Ureter (tissue), 1 donor: ENCODE data around the gene MS4A12. TPM values are rescaled to one million over a fixed set of nuclear protein-coding genes. Genes with fewer than 3 reads are reported as not detected.
"Not testable (repeated sequence)": the region's sequence is repeated elsewhere in the genome, so short reads cannot be mapped to it uniquely, and the experiment has no call there.

Experiments
- DNase-seq: peaks from one replicate; pipeline ENCODE4 v3.0.0-alpha.2; 2020; ENCODE audit warnings: low spot score
- total RNA-seq: library from RNA; stranded (reverse); gene quantifications from one replicate; pipeline ENCODE4 v1.2.4, GENCODE V29; 2023
- donor health status: DM: yes; HTN: yes; CAD: no.

The MS4A12 gene, protein sequence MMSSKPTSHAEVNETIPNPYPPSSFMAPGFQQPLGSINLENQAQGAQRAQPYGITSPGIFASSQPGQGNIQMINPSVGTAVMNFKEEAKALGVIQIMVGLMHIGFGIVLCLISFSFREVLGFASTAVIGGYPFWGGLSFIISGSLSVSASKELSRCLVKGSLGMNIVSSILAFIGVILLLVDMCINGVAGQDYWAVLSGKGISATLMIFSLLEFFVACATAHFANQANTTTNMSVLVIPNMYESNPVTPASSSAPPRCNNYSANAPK
- total RNA-seq, result not detected

DNA sequence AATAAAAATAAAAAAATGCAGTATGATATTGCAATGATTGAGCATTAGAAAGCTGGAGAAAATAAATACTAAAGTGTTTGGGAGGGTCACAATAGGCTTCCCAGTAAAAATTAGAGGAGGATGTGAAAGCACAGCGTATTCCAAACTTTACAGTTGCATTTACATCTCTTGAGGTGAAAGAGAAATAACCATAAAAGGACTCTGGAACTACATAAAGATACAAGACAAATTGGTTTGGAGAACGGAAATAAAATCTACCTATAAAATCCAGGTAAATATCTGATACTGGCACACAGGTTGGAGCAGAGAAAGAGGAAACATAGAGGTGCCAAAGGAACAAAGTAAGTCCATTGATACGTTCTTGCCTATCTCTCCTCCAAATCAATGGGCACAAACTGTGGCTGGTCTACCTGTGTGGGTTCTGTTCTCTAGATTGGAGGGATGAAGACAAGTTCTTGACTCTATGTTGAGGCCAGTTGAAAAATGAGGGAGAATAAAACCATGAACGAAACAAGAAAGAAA lies at the start of gene MS4A12:
TSS of gene MS4A12 (plus strand) at position 291 of the 522 bp plus-strand sequence. CDS start 4,541 bp downstream, outside the sequence.
- DNase-seq, result no peak

DNA sequence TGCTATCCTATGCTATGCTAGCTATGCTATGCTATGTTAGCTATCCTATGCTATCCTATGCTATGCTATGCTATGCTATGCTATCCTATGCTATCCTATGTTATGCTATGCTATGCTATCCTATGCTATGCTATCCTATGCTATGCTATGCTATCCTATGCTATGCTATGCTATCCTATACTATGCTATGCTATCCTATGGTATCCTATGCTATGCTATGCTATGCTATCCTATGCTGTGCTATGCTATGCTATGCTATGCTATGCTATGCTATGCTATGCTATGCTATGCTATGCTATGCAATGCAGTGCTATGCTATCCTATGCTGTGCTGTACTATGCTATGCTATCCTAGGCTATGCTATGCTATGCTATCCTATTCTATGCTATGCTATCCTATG lies 45.5 kb upstream of the MS4A12 start:
- DNase-seq, result no peak

DNA sequence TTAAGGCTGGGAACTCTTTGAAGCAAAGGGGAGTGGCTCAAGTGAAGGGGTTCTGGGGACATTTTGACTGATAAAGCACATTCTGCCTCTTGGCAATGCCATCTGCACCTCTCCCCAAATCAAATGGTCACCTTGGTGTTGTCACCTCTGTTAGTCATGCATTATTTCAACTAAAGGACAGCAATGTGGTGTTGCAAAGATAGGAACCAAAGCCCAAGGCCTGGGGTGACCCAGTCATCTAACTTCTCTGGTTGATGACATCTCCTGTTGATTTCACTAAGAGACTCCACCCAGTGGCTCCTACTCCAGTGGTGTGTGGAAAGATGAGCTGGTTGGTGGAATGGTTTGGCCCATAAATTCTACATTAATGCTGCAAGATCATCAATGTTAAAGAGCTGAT lies 44.7 kb upstream of the MS4A12 start:
- DNase-seq, result no peak

DNA sequence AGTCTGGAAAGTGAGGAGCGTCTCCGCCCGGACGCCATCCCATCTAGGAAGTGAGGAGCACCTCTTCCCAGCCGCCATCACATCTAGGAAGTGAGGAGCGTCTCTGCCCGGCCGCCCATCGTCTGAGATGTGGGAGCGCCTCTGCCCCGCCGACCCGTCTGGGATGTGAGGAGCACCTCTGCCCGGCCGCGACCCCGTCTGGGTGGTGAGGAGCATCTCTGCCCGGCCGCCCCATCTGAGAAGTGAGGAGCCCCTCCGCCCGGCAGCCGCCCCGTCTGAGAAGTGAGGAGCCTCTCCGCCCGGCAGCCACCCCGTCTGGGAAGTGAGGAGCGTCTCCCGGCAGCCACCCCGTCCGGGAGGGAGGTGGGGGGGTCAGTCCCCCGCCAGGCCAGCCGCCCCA lies 41.4 kb upstream of the MS4A12 start:
- not testable (repeated sequence) for DNase-seq

DNA sequence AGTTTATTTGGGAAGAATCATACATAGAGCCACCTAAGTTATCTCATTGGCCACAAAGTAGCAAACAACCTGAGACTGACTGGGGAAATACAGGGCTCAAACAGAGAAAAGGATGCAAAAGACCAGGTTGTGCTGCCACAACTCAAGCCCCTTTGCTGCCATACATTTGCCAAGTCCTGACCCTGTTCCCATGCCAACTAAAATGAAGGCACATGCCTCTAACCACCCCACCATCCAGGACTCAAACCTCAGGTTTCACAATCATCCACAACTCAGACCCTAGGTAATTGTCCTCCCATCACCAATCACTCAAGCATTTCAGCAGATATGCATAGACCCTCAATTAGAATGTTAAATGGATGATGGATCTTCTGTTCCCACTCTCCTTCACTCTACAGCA lies 38.4 kb upstream of the MS4A12 start:
- no peak for DNase-seq

DNA sequence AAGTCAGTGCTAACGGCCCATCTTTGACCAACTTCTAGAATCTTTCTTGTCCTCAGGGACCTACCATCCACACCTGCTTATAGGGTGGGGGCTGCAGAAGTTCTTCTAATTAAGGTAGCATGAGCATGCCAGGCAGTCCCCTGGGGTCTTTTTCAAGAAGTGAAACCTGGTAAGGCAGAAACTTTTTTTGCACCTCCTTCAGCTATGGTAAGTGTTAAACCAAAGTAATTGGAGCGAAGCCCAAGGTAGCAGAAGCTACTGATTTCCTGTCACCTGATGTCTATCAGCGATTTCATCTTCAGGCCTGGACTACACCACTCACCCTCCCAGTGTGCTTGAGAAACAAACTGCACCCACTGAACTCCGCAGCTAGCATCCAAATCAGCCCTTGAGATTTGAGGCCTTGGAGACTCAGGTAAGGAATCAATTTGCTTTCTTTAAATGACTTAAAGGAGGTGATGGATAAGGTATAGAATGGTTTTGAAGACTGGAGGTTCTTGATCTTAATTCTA lies 37.0 kb upstream of the MS4A12 start, which contains the start of gene MS4A1:
TSS of gene MS4A1 (plus strand) at position 317 of the 512 bp plus-strand sequence. CDS start 6,528 bp downstream, outside the sequence.
- DNase-seq, result no peak

DNA sequence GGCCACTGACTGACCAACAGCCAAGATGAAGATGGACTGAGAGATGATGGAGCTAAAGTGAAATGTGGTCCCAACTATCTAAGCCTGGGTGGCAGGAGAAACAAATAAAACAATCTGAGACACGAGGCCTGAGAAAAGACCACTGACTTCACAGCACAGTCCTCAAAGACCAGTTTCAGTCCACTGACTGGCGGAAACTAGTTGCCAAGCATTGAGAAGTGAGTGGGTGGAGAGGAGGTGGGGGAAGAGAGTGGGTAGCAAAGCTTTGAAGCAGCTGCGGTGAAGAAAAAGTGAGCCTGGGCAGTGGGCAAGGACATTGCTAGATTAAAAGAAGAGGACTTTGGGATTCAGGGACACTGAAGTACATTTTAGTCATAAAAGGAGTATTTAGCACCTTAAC lies 35.0 kb upstream of the MS4A12 start:
- DNase-seq, result no peak

DNA sequence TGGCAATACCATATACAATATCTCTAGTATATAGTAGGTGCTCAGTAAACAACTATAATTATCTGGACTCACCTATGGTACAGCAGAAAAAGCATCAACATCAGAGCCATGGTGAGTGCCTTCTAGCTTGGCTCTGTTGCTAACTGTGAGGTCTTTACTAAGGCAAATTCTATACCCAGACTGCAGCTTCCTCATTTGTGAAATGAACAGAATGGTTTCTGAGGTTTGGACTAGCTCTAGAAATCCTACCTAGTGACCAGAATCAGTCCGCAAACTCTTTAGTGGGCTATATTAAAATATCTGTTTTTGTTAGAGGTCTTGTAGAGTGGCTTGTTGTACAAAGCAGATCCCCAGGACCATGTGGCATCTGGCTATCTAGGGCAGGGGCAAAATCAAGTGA lies 33.2 kb upstream of the MS4A12 start:
- DNase-seq, result no peak

DNA sequence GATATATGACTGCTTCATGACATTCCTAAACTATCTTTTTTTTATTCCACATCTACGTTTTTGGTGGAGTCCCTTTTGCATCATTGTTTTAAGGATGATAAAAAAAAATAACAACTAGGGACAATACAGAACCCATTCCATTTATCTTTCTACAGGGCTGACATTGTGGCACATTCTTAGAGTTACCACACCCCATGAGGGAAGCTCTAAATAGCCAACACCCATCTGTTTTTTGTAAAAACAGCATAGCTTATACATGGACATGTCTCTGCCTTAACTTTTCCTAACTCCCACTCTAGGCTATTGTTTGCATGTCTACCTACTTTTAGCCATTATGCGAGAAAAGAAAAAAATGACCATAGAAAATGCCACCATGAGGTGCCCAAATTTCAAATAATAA lies 23.7 kb upstream of the MS4A12 start:
- no peak for DNase-seq

DNA sequence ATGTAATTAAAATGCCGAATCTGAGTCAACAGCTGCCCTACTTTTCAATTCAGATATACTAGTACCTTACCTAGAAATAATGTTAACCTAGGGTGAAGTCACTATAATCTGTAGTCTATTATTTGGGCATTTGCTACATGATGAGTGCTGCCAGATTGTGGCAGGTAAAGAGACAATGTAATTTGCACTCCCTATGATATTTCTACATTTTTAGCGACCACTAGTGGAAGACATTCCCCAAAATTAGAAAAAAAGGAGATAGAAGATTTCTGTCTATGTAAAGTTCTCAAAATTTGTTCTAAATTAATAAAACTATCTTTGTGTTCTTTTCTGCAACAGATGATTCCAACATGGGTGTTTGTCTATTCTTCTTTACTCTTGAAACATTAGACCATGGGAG lies 22.9 kb upstream of the MS4A12 start:
- DNase-seq, result no peak

DNA sequence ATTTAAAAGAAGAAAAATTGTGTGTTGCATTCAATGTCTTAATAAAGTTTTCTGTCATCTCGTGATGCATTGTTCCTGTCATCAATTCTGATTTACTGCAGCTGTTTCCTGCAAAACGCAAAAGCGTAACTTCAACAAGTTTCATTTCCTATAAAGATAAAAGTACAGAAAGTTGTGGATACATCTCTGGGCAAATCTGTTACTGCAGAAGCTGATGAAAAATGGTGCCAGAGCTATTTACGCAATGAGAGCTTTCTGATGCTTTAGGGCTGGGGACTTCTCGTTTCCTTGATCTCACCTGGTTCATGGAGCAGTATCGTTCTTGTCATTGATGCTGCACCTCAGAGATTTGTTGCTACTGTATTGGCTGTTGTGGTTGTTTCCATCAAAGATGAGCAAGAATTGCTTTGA lies 15.5 kb upstream of the MS4A12 start:
- DNase-seq, result no peak

DNA sequence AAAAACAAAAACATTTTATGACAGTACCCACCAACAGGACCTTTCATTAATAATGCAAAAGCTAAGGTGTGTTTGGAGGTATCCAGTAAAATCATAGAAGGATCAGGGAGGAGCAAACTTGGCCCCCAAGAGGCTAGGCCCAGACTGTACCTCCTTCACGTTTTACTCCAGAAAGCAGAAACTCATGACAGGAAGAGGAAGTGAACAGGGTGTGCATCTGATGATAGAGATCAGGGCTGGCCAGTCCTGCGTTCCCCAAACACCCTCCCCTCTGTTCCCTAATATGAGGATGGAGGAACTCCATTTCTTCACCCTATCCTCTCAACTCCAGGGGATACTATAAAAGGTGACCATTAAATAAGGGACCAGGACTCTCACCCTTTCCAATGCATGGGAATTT lies 10.2 kb upstream of the MS4A12 start:
- DNase-seq, result no peak

DNA sequence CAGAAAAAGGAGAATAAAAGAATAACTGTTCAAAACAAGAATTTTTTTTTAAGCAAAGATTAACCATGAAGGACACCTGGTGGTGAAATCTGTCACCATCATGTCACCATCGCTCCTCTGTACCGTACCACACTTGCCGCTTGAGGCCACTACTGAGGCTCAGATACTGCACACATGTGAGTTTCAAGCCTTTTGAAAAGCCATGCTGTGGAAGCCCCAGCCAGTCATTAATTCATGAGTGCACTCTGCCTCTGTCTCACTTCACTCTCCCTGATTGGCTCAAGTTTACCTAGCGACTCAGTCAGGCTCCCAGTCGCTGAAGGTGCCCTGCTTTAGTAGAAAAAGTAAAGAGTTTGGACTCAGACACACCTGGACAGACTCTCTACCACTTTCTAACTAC lies 6.6 kb upstream of the MS4A12 start:
- DNase-seq, result peak; percentile 50

DNA sequence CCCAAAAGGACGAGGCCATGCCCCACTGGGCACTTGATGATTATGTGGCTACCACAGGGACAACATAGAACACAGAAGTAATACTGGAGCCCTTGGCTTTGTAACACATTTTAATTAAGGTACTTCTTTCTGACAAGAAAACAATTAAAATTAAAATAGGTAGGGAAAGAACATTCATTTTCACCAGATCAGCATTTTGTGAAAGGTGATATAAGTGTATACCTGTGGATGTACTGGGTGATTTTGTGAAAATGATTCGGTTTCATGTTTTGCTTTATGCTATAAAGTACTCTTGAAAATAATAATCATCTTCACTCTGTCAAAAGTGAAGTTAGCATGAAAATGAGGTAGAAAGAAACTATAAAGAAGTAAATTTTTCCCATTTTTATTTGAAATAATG lies 876 bp downstream of the MS4A12 start:
- DNase-seq, result no peak

DNA sequence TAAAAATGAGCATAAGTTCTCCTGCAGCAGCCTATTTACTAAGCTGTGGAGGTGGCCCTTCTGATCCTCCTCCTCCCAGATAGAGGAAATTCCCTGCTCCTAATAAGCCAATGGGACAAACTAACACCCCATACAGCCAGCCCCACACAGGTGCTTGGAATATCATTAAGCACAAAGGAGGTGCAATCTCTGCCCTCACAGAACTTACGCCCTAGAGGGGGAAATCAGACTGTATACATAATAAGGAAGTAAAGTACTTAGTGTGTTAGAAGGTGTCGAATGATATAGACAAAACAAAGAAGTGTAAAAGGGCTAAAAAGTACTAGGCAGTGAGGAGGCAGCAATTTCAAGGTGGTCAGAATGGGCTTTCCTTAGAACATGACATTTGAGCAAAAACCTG lies 5.8 kb downstream of the MS4A12 start:
- DNase-seq, result no peak

DNA sequence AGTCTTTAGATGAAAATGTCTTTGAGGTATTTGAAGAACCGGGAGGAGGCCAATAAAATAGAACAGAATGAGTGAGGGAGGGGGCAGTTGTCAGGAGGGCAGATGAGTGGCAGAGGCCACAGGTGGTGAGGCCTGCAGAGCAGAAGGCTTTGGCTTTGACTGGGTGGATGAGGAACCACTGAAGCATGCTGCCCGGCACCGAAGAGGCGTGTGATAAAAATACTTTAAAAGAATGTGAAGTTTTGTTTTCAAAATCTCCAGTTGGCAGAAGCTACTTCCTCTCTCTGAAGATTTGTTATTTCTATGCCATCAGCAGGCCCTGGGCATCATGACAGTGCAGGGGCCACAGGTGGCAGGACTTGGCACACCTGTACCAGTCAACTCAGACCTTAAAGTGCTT lies 6.3 kb downstream of the MS4A12 start:
- DNase-seq, result no peak

DNA sequence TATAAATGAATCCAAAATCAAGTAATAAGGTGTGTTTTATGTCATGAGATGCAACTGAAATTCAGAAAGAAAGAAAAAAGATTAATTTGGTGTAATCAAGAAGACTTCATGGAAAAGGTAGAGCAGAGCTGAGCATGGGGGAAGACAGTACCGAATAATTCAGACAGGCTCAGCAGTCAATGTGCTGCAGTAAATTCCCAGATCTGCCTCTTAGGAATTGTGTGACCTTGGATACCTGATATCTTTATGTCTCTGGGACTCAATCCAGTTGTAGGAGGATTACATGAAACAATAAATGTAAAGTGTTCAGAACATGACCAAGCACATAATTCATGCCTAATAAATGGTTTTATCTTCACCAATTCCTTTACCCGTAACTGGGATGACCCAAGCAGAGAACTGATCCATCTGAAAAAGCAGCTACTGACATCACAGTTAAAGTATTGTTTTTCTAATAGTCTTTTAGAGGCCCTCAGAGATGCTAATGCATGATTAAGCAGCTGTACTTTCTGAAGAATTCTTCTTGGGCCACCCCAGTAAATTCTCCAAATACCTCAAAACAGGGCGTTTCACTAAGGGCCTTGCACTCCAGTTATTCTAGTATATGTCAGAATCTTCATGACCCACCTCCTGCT lies 7.8 kb downstream of the MS4A12 start:
- no peak for DNase-seq

DNA sequence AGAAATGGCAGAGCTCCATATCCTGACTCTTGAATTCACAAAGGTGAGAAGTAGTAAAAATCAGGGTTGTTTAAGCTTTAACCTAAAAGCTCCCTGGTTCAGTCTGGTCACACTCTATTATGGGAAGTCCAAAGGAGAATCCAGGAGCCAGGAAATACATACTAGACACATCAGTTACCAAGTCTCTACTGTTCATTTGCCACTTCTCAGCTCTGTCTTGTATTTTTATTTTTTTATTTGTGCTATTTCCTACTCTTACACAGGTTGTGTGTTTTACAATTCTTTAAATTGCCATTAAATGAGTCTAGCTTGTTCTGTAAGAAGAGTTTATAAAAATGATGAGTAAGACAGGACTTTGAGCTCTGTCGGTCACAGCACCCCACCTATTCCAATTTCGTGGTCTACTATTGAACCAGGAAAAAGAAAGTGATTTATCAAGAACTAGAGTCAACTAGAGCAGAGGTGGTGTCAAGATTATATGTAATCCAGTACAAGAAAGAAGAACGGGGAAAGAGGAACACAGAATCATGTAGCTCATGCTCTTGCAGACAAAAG lies 9.7 kb downstream of the MS4A12 start:
- no peak for DNase-seq

DNA sequence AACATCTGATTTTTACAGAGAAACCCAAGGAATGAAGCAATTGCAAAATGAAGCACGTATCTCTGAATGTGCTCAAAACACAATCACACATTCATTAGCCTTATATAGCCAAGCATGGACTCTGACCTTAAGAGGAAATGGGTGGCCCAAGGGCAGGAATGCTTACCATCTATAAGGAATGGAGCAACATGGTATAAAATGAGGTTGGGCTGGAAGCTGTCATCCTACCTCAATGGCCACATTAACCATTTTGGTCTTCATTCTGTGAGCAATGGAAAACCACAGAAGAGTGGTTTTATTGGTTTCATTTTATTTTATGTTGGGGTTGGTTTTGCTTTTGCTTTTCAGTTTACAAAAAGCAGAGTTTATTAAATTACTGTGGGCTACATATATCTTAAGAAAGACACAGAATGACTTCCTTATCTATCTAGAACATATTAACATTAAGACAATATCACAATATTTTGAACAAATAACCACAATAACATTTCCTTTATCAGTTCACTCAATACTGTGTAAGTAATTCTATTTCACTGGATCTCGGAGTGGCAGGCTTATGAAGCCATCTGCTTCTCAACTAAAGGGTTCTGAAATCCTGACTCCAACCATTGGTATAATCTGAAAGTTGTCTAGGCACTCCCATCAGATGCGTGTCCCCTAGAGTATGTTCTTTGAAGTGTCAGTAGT lies 11.8 kb downstream of the MS4A12 start:
- no peak for DNase-seq

DNA sequence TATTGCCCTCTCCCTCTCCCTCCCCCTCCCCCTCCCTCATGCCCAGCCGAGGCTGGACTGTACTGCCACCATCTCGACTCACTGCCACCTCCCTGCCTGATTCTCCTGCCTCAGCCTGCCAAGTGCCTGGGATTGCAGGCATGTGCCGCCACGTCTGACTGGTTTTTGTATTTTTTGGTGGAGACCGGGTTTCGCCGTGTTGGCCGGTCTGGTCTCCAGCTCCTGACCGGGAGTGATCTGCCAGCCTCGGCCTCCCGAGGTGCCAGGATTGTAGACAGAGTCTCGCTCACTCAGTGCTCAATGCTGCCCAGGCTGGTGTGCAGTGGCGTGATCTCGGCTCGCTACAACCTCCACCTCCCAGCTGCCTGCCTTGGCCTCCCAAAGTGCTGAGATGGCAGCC lies 17.0 kb downstream of the MS4A12 start:
- DNase-seq, result not testable (repeated sequence)

DNA sequence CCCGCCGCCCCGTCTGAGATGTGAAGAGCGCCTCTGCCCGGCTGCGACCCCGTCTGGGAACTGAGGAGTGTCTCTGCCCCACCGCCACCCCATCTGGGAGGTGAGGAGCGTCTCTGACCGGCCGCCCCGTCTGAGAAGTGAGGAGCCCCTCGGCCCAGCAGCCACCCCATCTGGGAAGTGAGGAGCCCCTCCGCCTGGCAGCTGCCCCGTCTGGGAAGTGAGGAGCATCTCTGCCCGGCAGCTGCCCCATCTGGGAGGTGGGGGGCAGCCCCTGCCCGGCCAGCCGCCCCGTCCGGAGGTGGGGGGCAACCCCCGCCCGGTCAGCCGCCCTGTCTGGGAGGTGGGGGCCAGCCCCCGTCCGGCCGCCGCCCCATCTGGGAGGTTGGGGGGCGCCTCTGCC lies 17.6 kb downstream of the MS4A12 start:
- not testable (repeated sequence) for DNase-seq

DNA sequence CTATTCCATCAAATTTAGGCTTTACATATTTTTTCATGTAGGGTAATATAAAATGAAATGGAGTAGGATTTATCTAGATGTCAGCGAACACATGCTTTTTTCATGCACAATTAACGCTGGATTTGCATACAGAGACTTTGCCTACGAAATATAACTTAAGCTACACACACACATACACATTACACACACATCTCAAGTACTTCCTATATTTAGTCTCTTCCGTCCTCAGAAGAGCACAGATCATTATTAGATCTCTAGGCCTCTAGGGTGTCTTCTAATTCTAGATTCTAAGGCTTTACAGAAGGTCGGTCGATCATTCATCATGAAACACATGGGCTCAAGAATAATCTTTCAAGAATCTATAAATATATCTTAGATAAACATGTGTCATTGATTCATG lies 18.8 kb downstream of the MS4A12 start:
- no peak for DNase-seq
